Skeletal muscle tissue (tissue), 4 donors: ENCODE measurements around the gene CAMK1D. TPM values are rescaled to one million over a fixed set of nuclear protein-coding genes. Genes with fewer than 3 reads are reported as not detected.

Experiments used
- H3K27ac ChIP-seq: one replicate; pipeline ENCODE4 v1.7.0; 2013; ENCODE audit warnings: mild to moderate bottlenecking, low read depth, low read length, inconsistent platforms
- H3K27me3 ChIP-seq, 3 donors: one replicate each; pipeline ENCODE4 v1.7.0; 2013; ENCODE audit warnings: low read length in 3 of 3; ENCODE audit not compliant: control insufficient read depth in 3 of 3, insufficient read depth in 3 of 3
- H3K36me3 ChIP-seq, 3 donors: one replicate each; pipeline ENCODE4 v1.7.0; 2013; ENCODE audit warnings: low read length in 3 of 3; ENCODE audit not compliant: control insufficient read depth in 3 of 3, insufficient read depth in 3 of 3
- H3K4me1 ChIP-seq, 3 donors: one replicate each; pipeline ENCODE4 v1.7.0; 2013; ENCODE audit warnings: low read length in 3 of 3, mild to moderate bottlenecking in 3 of 3; ENCODE audit not compliant: control insufficient read depth in 3 of 3, insufficient read depth in 3 of 3
- H3K4me3 ChIP-seq, 3 donors: one replicate each; pipeline ENCODE4 v1.7.0; 2013; ENCODE audit warnings: low read length in 3 of 3
- H3K9ac ChIP-seq, 3 donors: one replicate each; pipeline ENCODE4 v1.7.0; 2013; ENCODE audit warnings: low read length in 3 of 3, mild to moderate bottlenecking in 3 of 3, moderate library complexity in 2 of 3, low read depth in 1 of 3
- H3K9me3 ChIP-seq, 3 donors: one replicate each; pipeline ENCODE4 v1.7.0; 2013; ENCODE audit warnings: low read length in 3 of 3; ENCODE audit not compliant: control insufficient read depth in 3 of 3
- total RNA-seq: library from RNA; depleted of rRNA; stranded (reverse); fragments of >200 nt; gene quantifications from one replicate; pipeline ENCODE4 v1.2.3, GENCODE V29; 2014
- donor health status: Osteomylitis.

CAMK1D gene
- total RNA-seq, 1 donor from 2014 or later = 2.1 TPM

DNA sequence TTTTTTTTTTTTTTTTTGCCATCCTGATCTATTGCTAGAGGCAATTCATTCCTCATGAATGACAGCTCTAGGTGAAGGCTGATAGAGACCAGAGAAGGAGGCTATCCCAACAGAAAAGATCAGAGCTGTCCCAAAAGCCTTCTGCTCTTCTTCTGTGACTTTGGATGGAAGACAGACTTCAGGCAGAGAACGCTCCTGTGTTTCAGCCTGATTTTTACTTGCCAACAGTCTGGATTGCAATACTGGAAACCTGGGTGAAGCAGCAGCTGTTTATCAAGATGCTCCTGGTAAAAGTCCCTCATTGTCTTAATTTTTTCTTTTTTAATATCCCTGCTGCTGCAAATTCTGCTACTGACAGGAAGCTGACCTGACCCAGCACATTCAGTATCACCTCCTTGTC, 432.6 kb downstream of the CAMK1D start:
- Histone ChIP-seq H3K36me3 (no peaks in the 10 kb centered on the region), H3K9ac (no peak overlapping the region), H3K27me3 (peaks cover 0 to 3% (median 2%) of the 10 kb centered on the region in 3 donors), H3K27ac (no peak overlapping the region), H3K9me3 (no peaks in the 10 kb centered on the region), H3K4me3 (no peak overlapping the region), H3K4me1 (peaks cover 0 to 10% (median 2%) of the 10 kb centered on the region in 3 donors)

- H3K9ac ChIP-seq = no peak overlapping the region
- no peak overlapping the region for H3K27ac ChIP-seq
- peaks cover 0 to 3% (median 2%) of the 10 kb centered on the region in 3 donors for H3K27me3 ChIP-seq
- peaks cover 0 to 10% (median 2%) of the 10 kb centered on the region in 3 donors for H3K4me1 ChIP-seq
- no peaks in the 10 kb centered on the region for H3K9me3 ChIP-seq
- no peak overlapping the region for H3K4me3 ChIP-seq
- no peaks in the 10 kb centered on the region for H3K36me3 ChIP-seq
Observed at GRCh38 chr10:12782537-12782936, 433.2 kb downstream of the CAMK1D start.

DNA sequence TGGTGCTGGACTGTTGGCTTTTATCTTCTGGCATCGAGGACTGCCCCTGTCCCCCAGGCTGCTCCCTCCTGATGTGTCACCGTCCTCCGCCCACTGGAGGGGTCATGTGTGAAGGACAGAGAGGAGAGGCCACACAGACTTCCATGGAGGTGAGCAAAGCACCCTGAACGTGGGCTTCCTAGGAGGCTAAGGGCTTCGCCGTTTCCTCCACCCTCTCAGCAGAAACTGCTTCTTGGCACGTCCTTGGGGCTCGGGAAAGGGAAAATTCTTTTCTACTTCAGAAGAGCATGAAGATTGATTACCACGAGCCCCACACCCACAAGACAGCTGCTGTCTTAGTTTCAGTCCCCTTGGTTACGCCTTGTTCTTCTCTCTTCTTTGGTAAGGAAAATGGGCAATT, 433.9 kb downstream of the CAMK1D start:
- peaks cover under 1 to 3% (median 2%) of the 10 kb centered on the region in 3 donors for H3K27me3 ChIP-seq
- H3K9me3 ChIP-seq = no peaks in the 10 kb centered on the region
- H3K4me3 ChIP-seq = no peak overlapping the region
- no peaks in the 10 kb centered on the region for H3K36me3 ChIP-seq
- H3K9ac ChIP-seq = no peak overlapping the region
- peaks cover 0 to 10% (median 0%) of the 10 kb centered on the region in 3 donors for H3K4me1 ChIP-seq
- no peak overlapping the region for H3K27ac ChIP-seq

GRCh38 chr10:12784646-12785045, 435.3 kb downstream of the CAMK1D start:
- H3K9ac ChIP-seq = no peak overlapping the region
- no peaks in the 10 kb centered on the region for H3K36me3 ChIP-seq
- no peak overlapping the region for H3K4me3 ChIP-seq
- no peaks in the 10 kb centered on the region for H3K9me3 ChIP-seq
- peaks cover 2 to 3% (median 3%) of the 10 kb centered on the region in 3 donors for H3K27me3 ChIP-seq
- no peak overlapping the region for H3K27ac ChIP-seq
- H3K4me1 ChIP-seq = peaks cover 0 to 10% (median 0%) of the 10 kb centered on the region in 3 donors

DNA sequence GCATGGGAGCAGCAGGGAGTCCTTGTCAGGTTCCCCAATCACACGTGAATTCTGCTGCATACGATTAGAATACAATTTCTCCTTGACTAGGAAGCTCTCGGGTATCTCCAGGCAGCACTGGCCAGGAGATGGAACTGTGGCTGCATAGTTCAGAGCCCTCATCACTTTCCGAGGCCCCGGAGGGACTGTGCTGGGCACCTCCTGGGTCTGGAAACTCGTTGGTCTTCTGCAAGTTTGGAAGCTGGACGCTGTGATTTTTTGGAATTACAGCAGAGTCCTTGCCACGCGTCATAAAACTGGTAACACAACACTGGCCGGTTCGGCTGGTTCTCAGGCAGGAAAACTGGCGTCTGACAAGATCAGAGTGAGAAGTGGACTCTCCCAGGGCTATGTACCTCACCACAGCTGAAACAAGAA, 436.1 kb downstream of the CAMK1D start:
- peaks cover 2 to 3% (median 3%) of the 10 kb centered on the region in 3 donors for H3K27me3 ChIP-seq
- H3K9ac ChIP-seq = no peak overlapping the region
- no peaks in the 10 kb centered on the region for H3K36me3 ChIP-seq
- H3K4me3 ChIP-seq = no peak overlapping the region
- H3K9me3 ChIP-seq = no peaks in the 10 kb centered on the region
- H3K27ac ChIP-seq = no peak overlapping the region
- H3K4me1 ChIP-seq = peaks cover 0 to 10% (median 0%) of the 10 kb centered on the region in 3 donors

GRCh38 chr10:12787297-12787696, 437.9 kb downstream of the CAMK1D start:
- Histone ChIP-seq H3K9me3 (no peaks in the 10 kb centered on the region), H3K9ac (no peak overlapping the region), H3K4me1 (peaks cover 0 to 8% (median 0%) of the 10 kb centered on the region in 3 donors), H3K27ac (no peak overlapping the region), H3K4me3 (no peak overlapping the region), H3K27me3 (peaks cover 0 to 3% (median 3%) of the 10 kb centered on the region in 3 donors), H3K36me3 (no peaks in the 10 kb centered on the region)

- Histone ChIP-seq H3K27me3 (peaks cover 0 to 3% (median 3%) of the 10 kb centered on the region in 3 donors), H3K4me1 (peaks cover 0 to 4% (median 0%) of the 10 kb centered on the region in 3 donors), H3K27ac (no peak overlapping the region), H3K4me3 (no peak overlapping the region), H3K36me3 (no peaks in the 10 kb centered on the region), H3K9ac (no peak overlapping the region), H3K9me3 (no peaks in the 10 kb centered on the region)
Observed at GRCh38 chr10:12788277-12788676, 438.9 kb downstream of the CAMK1D start.

DNA sequence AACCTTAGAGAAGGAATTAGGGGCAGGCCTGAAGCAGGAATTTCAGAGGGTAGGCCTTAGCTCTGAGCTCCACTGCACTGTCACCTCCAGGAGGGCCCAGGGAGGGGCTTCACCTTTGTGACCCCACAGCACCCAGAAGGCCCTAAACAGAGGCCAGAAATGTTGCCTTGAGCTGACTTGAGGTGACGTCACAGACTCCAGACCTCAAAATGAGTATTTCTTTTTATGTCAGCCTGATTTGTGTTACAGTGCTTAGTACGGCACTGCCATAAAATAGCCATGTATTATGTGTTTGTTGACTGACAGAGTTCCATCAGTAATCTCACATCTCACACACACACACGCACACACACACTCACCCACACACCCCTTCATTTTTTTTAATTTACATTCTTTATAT, 440.9 kb downstream of the CAMK1D start:
- Histone ChIP-seq H3K9ac (no peak overlapping the region), H3K27me3 (peaks cover 0 to 3% (median 0%) of the 10 kb centered on the region in 3 donors), H3K9me3 (no peaks in the 10 kb centered on the region), H3K36me3 (peaks cover 0 to 3% (median 0%) of the 10 kb centered on the region in 3 donors), H3K4me1 (peaks cover 0 to 4% (median 0%) of the 10 kb centered on the region in 3 donors), H3K27ac (no peak overlapping the region), H3K4me3 (no peak overlapping the region)

DNA sequence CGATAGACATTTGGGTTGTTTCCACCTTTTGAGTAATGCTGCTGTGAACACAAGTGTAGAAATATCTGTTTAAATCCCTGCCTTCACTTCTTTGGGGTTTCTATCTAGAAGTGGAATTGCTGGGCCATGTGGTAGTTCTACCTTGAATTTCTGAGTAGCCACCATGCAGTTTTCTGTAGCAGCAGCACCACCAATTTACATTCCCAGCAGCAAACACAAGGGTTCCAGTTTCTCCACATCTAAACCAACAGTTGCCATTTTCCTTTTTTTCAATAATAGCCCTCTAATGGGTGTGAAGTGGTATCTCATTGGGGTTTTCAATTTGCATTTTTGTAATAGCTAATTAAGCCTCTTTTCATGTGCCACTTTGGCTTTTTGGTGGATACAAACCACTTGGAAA, 442.4 kb downstream of the CAMK1D start:
- Histone ChIP-seq H3K4me1 (peaks cover 0 to 4% (median 0%) of the 10 kb centered on the region in 3 donors), H3K36me3 (peaks cover 0 to 3% (median 0%) of the 10 kb centered on the region in 3 donors), H3K9ac (no peak overlapping the region), H3K27me3 (peaks cover 0 to 3% (median 0%) of the 10 kb centered on the region in 3 donors), H3K4me3 (no peak overlapping the region), H3K9me3 (no peaks in the 10 kb centered on the region), H3K27ac (no peak overlapping the region)

DNA sequence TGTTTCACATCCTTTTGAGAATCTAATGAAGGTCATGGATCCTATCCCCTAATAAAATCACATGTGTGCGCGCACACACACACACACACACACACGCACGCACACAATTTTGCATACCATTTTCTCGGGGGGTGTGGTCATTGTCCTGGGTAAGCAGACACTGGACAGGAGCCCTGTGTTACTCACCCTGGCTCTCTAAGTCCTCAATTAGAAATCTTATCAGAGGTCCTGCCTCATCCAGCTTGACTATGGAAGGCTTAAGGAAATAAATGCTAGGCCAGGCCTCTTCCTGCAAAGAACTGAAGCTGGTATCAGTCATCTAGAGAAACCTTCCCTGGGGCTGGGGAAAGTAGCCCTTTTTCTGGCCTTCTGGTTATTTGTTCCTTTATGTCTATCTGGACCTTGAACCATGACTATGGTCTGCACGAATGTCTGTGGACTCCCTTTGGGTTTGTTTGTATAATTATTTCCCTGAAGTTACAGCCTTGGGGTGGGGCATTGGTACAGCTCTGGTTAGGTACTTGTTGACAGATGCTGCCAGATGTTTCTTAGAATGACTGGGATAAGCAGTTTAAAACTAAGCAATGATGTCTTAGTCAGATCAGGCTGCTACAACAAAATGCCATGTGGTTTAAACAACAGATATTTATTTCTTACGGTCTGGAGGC, 443.7 kb downstream of the CAMK1D start:
- Histone ChIP-seq H3K9ac (no peak overlapping the region), H3K4me1 (peaks cover 0 to 4% (median 0%) of the 10 kb centered on the region in 3 donors), H3K36me3 (peaks cover 0 to 3% (median 0%) of the 10 kb centered on the region in 3 donors), H3K9me3 (no peaks in the 10 kb centered on the region), H3K4me3 (no peak overlapping the region), H3K27me3 (peaks cover 0 to 3% (median 0%) of the 10 kb centered on the region in 3 donors), H3K27ac (no peak overlapping the region)
